Osteoblast (primary cell): ENCODE results near the gene CLTCL1. TPM values are rescaled to one million over a fixed set of nuclear protein-coding genes. Genes with fewer than 3 reads are reported as not detected.
A peak's percentile ranks its signal among the peaks of the same experiment; 100 is the strongest.

Experiments used
- DNase-seq: peaks from one replicate; pipeline ENCODE4 v3.0.0; 2011; ENCODE audit warnings: low spot score, mixed read lengths; ENCODE audit not compliant: insufficient read length; ENCODE audit errors: missing footprints
- H2AFZ ChIP-seq: 2 replicates; pipeline ENCODE4 v1.6.0; 2011; ENCODE audit warnings: mild to moderate bottlenecking, low read length
- H3K27ac ChIP-seq: 2 replicates; pipeline ENCODE4 v1.5.1; 2011; ENCODE audit warnings: mild to moderate bottlenecking, low read depth, low read length, moderate library complexity
- H3K27me3 ChIP-seq: 2 replicates; pipeline ENCODE4 v1.6.0; 2012; ENCODE audit warnings: mild to moderate bottlenecking, control low read depth, inconsistent platforms, low read length, moderate library complexity; ENCODE audit not compliant: insufficient read depth
- H3K36me3 ChIP-seq: 2 replicates; pipeline ENCODE4 v1.5.1; 2011; ENCODE audit warnings: mild to moderate bottlenecking, low read length, control low read depth, moderate library complexity; ENCODE audit not compliant: insufficient read depth
- H3K4me1 ChIP-seq: 2 replicates; pipeline ENCODE4 v1.5.1; 2011; ENCODE audit warnings: mild to moderate bottlenecking, low read length, control low read depth, moderate library complexity; ENCODE audit not compliant: insufficient read depth
- H3K4me2 ChIP-seq: 2 replicates; pipeline ENCODE4 v1.6.0; 2011; ENCODE audit warnings: mild to moderate bottlenecking, low read length; ENCODE audit not compliant: insufficient read depth
- H3K4me3 ChIP-seq: fragments of 200-600 bp; sonication (generic); 3 replicates; pipeline ENCODE4 v1.5.1; 2012; ENCODE audit warnings: mild to moderate bottlenecking, low read length, inconsistent platforms; ENCODE audit not compliant: insufficient read depth
- H3K79me2 ChIP-seq: 2 replicates; pipeline ENCODE4 v1.6.0; 2012; ENCODE audit warnings: mild to moderate bottlenecking, low read length, control low read depth, inconsistent platforms; ENCODE audit not compliant: insufficient read depth
- H3K9me3 ChIP-seq: 2 replicates; pipeline ENCODE4 v1.5.1; 2011; ENCODE audit warnings: low read depth, low read length, control low read depth
- H4K20me1 ChIP-seq: 2 replicates; pipeline ENCODE4 v1.6.0; 2012; ENCODE audit warnings: mild to moderate bottlenecking, low read length, control low read depth; ENCODE audit not compliant: insufficient read depth
- total RNA-seq: library from RNA; depleted of rRNA; stranded (reverse); fragments of >200 nt; gene quantifications from 2 replicates; pipeline ENCODE4 v1.2.3, GENCODE V29; 2012
- TF ChIP-seq, protein P1 (sequence below): IDR thresholded peaks from 2 replicates; pipeline ENCODE4 v1.5.1; 2011; ENCODE audit warnings: mild to moderate bottlenecking, low read depth, low read length, moderate library complexity; ENCODE audit errors: extremely low read depth

Gene CLTCL1
- total RNA-seq, 1 donor = 29.7 TPM

DNA sequence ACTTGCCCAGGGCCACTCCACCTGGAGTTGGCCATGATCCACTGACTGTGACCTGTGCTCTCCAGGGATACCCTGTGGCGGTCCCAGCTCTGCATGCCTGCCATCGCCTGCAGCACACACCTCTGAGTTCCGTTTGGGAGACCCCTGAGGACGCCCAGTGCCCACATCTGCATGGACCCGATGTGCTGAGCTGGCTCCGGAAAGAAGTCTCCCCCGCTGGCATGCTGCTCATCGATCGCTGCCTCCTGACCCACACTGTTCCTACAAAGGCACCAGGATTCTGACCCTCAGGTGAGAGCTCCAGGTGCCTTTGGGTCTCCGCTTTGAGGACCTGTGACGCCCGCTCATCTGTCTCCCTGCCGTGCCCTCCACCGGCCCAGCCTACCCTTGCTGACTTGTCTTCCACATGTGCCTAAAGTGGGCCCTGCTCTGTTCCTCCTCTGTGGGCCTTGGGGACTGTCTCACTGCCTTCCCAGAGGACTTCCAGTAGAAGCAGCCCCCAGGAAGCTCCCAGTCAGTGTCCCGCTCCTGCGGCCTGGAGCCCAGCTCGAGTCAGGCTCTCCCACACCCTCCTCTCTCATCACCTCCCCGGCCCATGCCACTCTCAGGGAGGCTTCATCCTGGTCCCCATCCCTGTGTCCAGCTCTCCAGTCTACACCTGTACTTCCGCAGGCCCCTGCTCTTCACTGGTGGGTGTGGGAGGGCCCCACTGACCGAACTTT is 107.1 kb downstream of the CLTCL1 start:
- Histone ChIP-seq H3K9me3 (no peaks in the 10 kb centered on the region), H3K79me2 (no peaks in the 10 kb centered on the region), H3K4me1 (no peaks in the 10 kb centered on the region), H3K36me3 (no peaks in the 10 kb centered on the region), H3K27me3 (no peaks in the 10 kb centered on the region), H4K20me1 (peaks cover 3% of the 10 kb centered on the region), H3K4me3 (no peak overlapping the region), H2AFZ (no peak overlapping the region), H3K4me2 (no peak overlapping the region), H3K27ac (no peak overlapping the region)
- TF ChIP-seq, protein P1, sequence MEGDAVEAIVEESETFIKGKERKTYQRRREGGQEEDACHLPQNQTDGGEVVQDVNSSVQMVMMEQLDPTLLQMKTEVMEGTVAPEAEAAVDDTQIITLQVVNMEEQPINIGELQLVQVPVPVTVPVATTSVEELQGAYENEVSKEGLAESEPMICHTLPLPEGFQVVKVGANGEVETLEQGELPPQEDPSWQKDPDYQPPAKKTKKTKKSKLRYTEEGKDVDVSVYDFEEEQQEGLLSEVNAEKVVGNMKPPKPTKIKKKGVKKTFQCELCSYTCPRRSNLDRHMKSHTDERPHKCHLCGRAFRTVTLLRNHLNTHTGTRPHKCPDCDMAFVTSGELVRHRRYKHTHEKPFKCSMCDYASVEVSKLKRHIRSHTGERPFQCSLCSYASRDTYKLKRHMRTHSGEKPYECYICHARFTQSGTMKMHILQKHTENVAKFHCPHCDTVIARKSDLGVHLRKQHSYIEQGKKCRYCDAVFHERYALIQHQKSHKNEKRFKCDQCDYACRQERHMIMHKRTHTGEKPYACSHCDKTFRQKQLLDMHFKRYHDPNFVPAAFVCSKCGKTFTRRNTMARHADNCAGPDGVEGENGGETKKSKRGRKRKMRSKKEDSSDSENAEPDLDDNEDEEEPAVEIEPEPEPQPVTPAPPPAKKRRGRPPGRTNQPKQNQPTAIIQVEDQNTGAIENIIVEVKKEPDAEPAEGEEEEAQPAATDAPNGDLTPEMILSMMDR = no peak
- DNase-seq = peak; percentile 60

DNA sequence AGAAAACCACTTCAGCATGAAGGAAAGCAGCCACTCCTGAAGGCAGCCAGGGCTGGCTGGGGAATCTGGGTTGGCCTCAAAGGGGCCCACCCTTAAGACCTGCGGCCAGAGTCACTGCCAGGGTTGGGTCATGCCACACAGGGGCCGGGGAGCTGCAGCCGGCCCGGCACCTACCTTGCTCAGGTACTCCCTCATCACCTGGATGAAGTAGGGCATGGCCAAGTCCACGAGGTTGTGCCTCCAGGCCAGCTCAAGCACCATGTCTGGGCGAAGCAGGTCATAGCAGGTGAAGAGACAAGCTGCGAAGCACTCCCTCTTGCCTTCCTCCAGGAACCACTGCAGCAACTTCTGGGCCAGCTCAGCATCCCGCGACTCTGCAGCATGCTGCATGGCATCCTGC is 108.3 kb downstream of the CLTCL1 start:
- H3K36me3 ChIP-seq = no peaks in the 10 kb centered on the region
- H3K27ac ChIP-seq = no peak overlapping the region
- no peak overlapping the region for H3K4me2 ChIP-seq
- peaks cover 1% of the 10 kb centered on the region for H3K79me2 ChIP-seq
- peaks cover 4% of the 10 kb centered on the region for H3K4me1 ChIP-seq
- TF ChIP-seq, protein P1 = no peak
- no peak overlapping the region for H3K4me3 ChIP-seq
- no peaks in the 10 kb centered on the region for H3K9me3 ChIP-seq
- no peak overlapping the region for H2AFZ ChIP-seq
- peaks cover 3% of the 10 kb centered on the region for H4K20me1 ChIP-seq
- DNase-seq = peak; percentile 70
- no peaks in the 10 kb centered on the region for H3K27me3 ChIP-seq

DNA sequence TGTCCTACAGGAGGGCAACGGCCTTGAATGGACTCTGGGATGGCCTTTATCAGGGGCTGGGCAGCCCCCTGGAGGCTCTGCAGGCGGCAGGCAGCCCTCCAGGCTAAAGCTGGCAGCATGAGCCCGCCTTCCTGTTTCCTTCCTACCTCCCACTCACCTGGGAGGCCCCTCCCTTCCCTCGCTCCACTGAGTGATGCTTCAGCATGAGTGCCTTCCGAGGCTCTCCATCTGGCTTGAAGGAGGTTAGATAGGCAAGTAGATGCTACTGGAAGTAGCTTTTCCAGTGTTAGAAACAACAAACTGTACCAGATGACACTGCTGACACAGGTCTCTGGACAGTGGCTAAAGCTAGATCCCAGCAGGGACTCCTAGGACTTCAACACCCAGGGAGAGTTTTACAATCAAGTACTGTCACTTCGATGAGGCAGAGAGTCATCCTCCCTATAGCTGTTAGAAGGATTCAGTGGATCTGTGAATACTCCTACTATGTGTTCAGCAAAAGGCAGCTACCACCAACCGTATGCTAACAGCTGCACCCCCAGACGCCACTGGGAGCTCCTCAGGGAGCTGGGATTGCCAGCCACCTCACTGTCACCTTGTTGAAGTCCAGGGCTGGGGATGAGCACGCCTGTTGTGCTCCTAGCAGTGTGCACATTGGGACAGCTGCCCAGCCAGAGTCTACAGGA is 108.9 kb downstream of the CLTCL1 start:
- peak; percentile 76 for DNase-seq
- Histone ChIP-seq H3K4me3 (no peak overlapping the region), H3K4me1 (peaks cover 4% of the 10 kb centered on the region), H3K79me2 (peaks cover 7% of the 10 kb centered on the region), H3K4me2 (no peak overlapping the region), H2AFZ (no peak overlapping the region), H3K9me3 (no peaks in the 10 kb centered on the region), H4K20me1 (peaks cover 3% of the 10 kb centered on the region), H3K27me3 (no peaks in the 10 kb centered on the region), H3K36me3 (no peaks in the 10 kb centered on the region), H3K27ac (no peak overlapping the region)
- TF ChIP-seq, protein P1 = no peak

DNA sequence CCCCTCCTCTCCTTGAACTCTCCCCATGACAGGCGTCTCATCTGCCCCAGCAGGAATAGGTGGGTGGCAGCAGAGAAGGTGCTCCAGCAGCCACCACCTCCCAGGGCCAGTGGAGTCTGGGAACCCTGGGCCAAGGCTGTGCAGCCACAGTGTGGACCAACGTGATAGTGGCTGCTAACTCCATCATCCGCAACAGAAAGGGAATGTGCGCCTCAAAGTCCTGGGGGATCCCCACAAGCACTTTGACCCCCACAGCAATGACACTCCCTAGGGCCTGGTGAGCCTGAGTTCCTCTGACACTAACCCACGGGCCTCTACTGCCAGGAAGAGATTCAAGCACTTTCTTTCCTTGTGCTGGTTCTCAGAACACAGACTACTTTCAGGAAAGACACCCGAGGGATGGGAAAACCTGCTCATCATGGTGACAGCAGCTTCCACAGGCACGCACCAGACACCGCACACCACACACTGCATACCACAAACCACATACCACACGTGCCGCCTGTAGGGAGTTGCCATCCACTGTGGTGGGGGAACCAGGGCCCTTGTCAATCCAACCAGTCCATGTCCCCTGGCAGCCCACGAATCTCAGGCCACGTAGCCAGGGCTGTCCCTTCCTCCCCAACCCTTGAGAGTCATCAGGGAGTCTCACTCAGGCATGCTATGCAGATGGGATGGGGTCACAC is 109.6 kb downstream of the CLTCL1 start:
- peaks cover 4% of the 10 kb centered on the region for H3K4me1 ChIP-seq
- peaks cover 14% of the 10 kb centered on the region for H3K79me2 ChIP-seq
- H3K27me3 ChIP-seq = no peaks in the 10 kb centered on the region
- H3K4me2 ChIP-seq = no peak overlapping the region
- no peaks in the 10 kb centered on the region for H3K36me3 ChIP-seq
- peaks cover 6% of the 10 kb centered on the region for H4K20me1 ChIP-seq
- no peak overlapping the region for H3K4me3 ChIP-seq
- TF ChIP-seq, protein P1 = no peak
- H3K9me3 ChIP-seq = no peaks in the 10 kb centered on the region
- H3K27ac ChIP-seq = no peak overlapping the region
- peak; percentile 71 for DNase-seq
- H2AFZ ChIP-seq = no peak overlapping the region
